Stimulated activated CD8-positive, alpha-beta memory T cell treated with anti-CD3 and anti-CD28 coated beads, Interleukin-15, amount 100 ng/mL, for 1 hour (primary cell): Measurements from ENCODE around the gene FHIT.
"Not testable (repeated sequence)": the region's sequence is repeated elsewhere in the genome, so short reads cannot be mapped to it uniquely, and the experiment has no call there.

Source experiments
- DNase-seq: peaks from one replicate; pipeline ENCODE4 v3.0.0-alpha.2; 2020; ENCODE audit warnings: low read depth

Gene FHIT

GRCh38 chr3:59934560-59934959 lies 1316.7 kb downstream of the FHIT start:
- DNase-seq = not testable (repeated sequence)

GRCh38 chr3:59930170-59930569 lies 1321.1 kb downstream of the FHIT start:
- no peak for DNase-seq

GRCh38 chr3:59927056-59927455 lies 1324.2 kb downstream of the FHIT start:
- no peak for DNase-seq

DNA sequence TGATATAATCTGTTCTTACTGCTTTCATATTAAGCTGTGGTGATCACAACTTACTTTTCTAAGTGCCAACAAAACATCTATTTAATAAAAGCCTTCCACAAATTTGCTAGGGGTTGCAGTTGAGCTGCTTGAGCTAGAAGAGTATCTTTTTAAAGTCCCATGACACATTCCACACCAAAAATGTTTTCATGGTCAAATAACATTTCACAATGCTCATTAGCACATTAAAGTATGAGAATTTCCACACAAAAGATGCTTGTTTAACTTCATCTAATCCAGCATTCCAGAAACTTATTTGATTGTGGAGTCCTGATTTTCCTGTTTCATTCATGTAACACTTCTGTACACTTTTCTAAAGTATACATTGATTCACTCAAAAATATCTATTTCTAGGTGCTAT lies 1325.3 kb downstream of the FHIT start:
- no peak for DNase-seq

DNA sequence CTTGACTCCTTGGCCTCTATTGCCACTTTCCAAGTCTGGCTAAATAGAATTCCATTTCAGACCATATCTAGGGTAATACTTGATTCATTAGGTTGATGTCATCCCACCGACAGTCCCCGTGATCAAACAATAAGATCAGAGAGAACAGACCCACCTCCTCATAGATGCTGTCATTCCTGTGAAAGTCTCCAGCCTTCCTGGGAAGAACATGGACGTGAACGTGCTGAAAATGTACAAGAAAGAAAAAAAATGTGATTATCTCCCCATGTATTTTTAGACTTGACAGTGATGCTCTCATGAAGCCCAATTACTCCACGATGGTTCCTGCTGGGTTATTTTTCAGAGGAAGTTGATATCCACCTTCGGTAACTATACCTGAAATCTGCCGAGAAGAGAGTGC lies 1329.1 kb downstream of the FHIT start:
- no peak for DNase-seq

- no peak for DNase-seq
These were observed 1330.4 kb downstream of the FHIT start for GRCh38 chr3:59920822-59921221.

GRCh38 chr3:59919586-59919985 lies 1331.7 kb downstream of the FHIT start:
- DNase-seq = no peak

GRCh38 chr3:59914251-59914650 lies 1337.0 kb downstream of the FHIT start:
- no peak for DNase-seq

- DNase-seq = no peak
These were observed 1337.6 kb downstream of the FHIT start for GRCh38 chr3:59913645-59914044.

GRCh38 chr3:59908701-59909100 lies 1342.6 kb downstream of the FHIT start:
- no peak for DNase-seq

- no peak for DNase-seq
These were observed 1343.0 kb downstream of the FHIT start for GRCh38 chr3:59908280-59908679.

- no peak for DNase-seq
These were observed 1347.0 kb downstream of the FHIT start for GRCh38 chr3:59904296-59904695.

DNA sequence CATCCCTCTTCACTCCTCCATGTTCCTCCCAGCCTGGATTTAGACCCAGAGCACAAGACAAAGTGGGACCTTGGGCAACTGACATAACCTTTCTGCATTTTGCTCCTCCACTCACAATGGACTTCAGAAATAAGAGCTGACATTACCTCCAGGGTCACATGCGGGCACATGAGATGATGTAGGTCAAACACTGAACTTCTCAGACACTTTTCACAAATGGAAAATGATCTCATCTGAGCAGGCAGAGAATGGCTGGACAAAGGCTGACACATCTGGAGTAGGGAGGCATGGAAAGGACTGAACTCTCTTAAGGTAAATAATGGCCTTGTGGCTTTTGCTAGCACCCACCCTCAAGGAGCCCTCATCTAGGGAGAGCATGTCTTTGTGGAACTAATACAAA lies 1352.2 kb downstream of the FHIT start:
- DNase-seq = no peak

DNA sequence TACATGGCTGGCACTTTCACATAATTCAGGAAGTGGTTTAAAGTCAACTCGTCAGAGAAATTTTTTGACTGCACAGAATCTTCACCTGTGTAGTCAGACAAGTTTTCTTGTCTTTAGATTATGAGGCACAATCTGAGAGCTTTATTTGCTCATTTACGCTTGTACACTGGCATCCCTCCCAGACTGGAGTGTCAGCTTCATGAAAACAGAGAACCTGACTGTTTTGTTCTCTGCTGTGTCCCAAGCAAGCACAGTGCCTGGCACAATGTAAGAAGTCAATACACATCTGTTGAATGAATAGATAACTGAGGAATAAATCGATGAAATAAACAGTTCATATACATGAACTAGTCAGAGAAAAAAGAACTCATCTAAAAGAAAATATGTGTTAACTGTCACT lies 1355.3 kb downstream of the FHIT start:
- DNase-seq = no peak

GRCh38 chr3:59894425-59895121 lies 1356.7 kb downstream of the FHIT start:
- DNase-seq = no peak

DNA sequence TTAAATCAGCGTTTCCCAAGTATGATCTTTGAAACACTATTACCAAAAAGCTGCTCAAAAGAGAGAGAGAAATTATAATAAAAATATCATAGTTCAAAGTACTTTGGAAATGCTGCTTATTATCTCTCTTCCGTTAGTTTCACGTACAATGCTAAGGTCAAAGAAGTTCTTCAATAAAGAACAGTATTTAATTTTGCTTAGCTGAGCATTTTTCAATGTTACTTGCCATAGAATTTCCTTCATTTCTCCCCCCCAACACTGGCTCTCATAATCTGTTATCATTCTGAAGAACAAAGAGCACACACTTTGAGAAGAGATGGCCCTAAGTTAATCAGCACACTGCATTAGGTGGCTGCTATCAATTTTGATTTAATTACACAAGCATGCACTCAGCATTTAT lies 1360.6 kb downstream of the FHIT start:
- DNase-seq = no peak

DNA sequence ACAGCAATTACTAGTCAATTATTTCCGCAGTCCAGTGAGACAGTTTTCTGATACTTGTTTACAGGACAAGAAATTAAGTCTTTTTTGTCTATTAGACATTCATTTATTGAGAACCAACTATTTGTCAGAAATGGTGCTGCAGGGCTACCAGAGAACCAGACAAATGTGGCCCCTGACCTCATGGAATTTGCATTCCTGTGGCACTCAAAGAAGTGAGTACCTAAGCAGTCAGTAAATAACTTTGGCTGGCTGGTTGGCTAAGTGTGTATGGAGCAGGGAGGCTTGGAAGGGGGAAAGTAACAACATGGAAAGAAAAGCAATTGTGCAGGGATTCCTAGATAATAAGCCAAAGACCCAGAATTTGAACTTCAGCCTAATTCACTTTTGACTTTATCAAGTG lies 1364.5 kb downstream of the FHIT start:
- DNase-seq = no peak

- DNase-seq = no peak
These were observed 1365.3 kb downstream of the FHIT start for GRCh38 chr3:59885899-59886400.

DNA sequence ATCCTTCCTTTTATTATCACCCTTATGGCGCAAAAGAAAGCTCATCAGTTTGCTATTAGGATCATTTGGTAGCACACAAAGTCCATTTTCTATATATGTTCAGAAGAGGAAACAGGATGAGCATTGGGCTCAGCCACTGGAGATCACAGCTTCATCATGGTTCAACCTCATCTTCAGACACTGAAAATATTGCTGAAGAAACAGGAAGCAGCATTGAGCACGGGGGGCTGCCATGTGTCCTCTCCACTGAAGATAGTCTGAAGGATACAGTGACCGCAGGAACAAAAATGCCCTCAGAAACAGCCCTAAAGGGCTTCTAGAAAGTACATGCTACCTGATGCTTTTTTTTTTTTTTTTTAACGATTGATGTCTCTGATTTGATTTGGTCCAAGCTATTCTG lies 1366.2 kb downstream of the FHIT start:
- no peak for DNase-seq

GRCh38 chr3:59884409-59884808 lies 1366.8 kb downstream of the FHIT start:
- DNase-seq = no peak

DNA sequence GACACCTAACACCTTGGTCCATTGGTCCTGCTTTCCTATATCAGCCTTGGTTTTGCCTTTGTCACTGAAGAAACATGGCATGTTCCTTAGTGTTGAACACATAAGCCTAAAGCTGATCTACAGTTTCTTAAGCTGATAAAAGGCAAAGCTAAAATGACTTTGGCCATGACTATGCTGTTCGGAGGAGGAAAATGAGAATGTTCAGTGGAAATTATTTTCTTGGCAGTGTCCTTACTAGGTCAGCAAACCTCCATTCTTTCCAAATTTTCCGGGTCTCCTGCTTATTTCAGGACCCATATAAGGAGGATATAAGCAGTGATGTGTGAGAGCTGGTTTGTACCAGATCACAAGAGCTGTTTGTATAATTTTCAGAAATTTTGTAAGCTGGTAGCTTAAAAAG lies 1368.5 kb downstream of the FHIT start:
- no peak for DNase-seq

DNA sequence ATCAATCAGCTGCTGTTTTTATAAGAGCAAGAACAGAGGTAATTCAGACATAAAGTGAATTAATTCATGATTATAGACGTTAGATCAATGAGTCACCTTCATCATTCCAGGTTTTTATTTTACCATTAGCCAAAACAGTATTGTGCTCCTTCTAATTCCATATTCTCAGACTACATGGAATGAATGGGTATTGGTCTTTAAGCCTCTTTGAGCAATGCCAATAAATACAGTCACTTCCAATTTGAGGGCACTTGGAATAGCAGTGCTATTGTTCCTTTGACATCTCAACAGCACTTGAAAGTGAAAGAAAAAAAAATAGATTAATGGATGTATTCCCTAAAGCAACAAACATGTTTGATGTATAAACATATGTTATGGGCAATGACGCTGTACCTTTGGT lies 1370.5 kb downstream of the FHIT start:
- no peak for DNase-seq

GRCh38 chr3:59879031-59879581 lies 1372.1 kb downstream of the FHIT start:
- no peak for DNase-seq

GRCh38 chr3:59878038-59878427 lies 1373.2 kb downstream of the FHIT start:
- no peak for DNase-seq
